ENCODE measurements around the gene KCNK3. TPM values are rescaled to one million over a fixed set of nuclear protein-coding genes. Genes with fewer than 3 reads are reported as not detected.
A peak's percentile ranks its signal among the peaks of the same experiment; 100 is the strongest.

Gene KCNK3
- total and polyA plus RNA-seq, 2 of the 13 experiments (the other 11 are each of a cell fraction or from before 2014, with no cell fraction given) = not detected

GRCh38 chr2:26764078-26764887 lies 71.8 kb downstream of the KCNK3 start, which contains the start of gene SLC35F6 (continued):
- TF ChIP-seq ELK4 (CRISPR knock-in tag; IDR thresholded peaks at IDR 0.05; ENCODE audit: borderline replicate concordance) (peak; percentile 86; the same call in 1 of the 2 replicates), RERE (CRISPR knock-in tag; IDR thresholded peaks at IDR 0.05; ENCODE audit: low read depth) (no peak), EZH2 (conservative IDR thresholded peaks at IDR 0.05; ENCODE audit: low read depth, low read length) (no peak), TCF7 (IDR thresholded peaks at IDR 0.05; ENCODE audit: low read depth) (no peak), PHF20 (CRISPR knock-in tag; IDR thresholded peaks at IDR 0.05) (peak; percentile 90), TRIM22 (IDR thresholded peaks at IDR 0.05) (no peak), SRSF1 (optimal IDR thresholded peaks at IDR 0.05; ENCODE audit: low read depth, low read length) (peak; percentile 81), RAD51 (IDR thresholded peaks at IDR 0.05; ENCODE audit: borderline replicate concordance) (peak; percentile 97), RFX5 (IDR thresholded peaks at IDR 0.05; ENCODE audit: low read depth, low read length) (no peak), PATZ1 (CRISPR knock-in tag; IDR thresholded peaks at IDR 0.05) (peak; percentile 61; the same call in 1 of the 2 replicates)

Measured in HepG2 (cell line).